ENCODE data around the gene EVA1C.
"Not testable (repeated sequence)": the region's sequence is repeated elsewhere in the genome, so short reads cannot be mapped to it uniquely, and the experiment has no call there.

EVA1C gene

GRCh38 chr21:32442566-32443318 lies 30.2 kb downstream of the EVA1C start:
- FAIRE-seq (no peak), DNase-seq (ENCODE audit: insufficient read length, low spot score) (no peak)
- TF ChIP-seq PAX5 (IDR thresholded peaks at IDR 0.05; ENCODE audit: insufficient read depth, low read length, severe bottlenecking) (no peak), TAF1 (IDR thresholded peaks at IDR 0.05; ENCODE audit: low read depth, low read length) (no peak), POLR2AphosphoS5 (IDR thresholded peaks at IDR 0.05; ENCODE audit: low read depth, low read length) (no peak), POU2F2 (IDR thresholded peaks at IDR 0.05; ENCODE audit: low read depth, low read length) (no peak), POLR2A (IDR thresholded peaks at IDR 0.05; ENCODE audit: low read depth, low read length) (no peak), SPI1 (IDR thresholded peaks at IDR 0.05; ENCODE audit: low read depth, low read length) (no peak)

GRCh38 chr21:32445101-32445500 lies 32.6 kb downstream of the EVA1C start:
- FAIRE-seq, result no peak
- DNase-seq (ENCODE audit: insufficient read length, low spot score), result no peak
- TF ChIP-seq PAX5 (IDR thresholded peaks at IDR 0.05; ENCODE audit: insufficient read depth, low read length, severe bottlenecking), result no peak
- no peak for TF ChIP-seq TAF1 (IDR thresholded peaks at IDR 0.05; ENCODE audit: low read depth, low read length)
- TF ChIP-seq POLR2A (IDR thresholded peaks at IDR 0.05; ENCODE audit: low read depth, low read length), result no peak
- no peak for TF ChIP-seq POU2F2 (IDR thresholded peaks at IDR 0.05; ENCODE audit: low read depth, low read length)
- TF ChIP-seq POLR2AphosphoS5 (IDR thresholded peaks at IDR 0.05; ENCODE audit: low read depth, low read length), result no peak
- no peak for TF ChIP-seq SPI1 (IDR thresholded peaks at IDR 0.05; ENCODE audit: low read depth, low read length)

- DNase-seq (ENCODE audit: insufficient read length, low spot score); FAIRE-seq: not testable (repeated sequence)
Measured at GRCh38 chr21:32446440-32446839, 33.9 kb downstream of the EVA1C start.

GRCh38 chr21:32447224-32447623 lies 34.7 kb downstream of the EVA1C start:
- FAIRE-seq, result no peak

DNA sequence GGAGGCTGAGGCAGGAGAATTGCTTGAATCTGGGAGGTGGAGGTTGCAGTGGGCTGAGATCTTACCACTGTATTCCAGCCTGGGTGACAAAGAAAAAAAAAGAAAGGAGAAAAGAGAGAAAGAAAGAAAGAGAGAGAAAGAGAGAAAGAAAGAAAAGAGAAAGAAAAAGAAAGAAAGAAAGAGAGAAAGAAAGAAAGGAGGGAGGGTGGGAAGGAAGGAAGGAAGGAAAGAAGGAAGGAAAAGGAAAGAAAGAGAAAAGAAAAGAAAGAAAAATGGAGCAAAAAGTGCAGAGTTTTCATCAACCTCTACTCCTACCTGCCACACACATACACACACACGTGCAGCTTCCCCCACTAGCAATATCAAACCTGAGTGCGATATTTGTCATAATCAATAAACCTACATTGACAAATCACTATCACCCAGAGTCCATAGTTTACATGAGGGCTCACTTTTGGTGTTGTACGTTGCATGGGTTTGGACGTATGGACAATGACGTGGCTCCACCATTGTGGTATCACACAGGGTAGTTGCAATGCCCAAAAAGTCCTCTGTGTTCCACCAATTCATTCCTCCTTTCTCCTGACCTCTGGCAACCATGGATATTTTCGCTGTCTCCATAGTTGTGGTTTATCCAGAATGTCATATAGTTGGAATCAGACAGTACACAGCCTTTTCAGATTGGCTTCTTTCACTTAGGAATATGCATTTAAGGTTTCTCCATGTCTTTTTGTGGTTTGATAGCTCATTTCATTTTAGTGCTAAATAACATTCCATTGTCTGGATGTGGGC lies 36.5 kb downstream of the EVA1C start:
- DNase-seq (ENCODE audit: insufficient read length, low spot score), result no peak
- no peak for TF ChIP-seq POLR2A (IDR thresholded peaks at IDR 0.05; ENCODE audit: low read depth, low read length)
- no peak for TF ChIP-seq POLR2AphosphoS5 (IDR thresholded peaks at IDR 0.05; ENCODE audit: low read depth, low read length)
- TF ChIP-seq SPI1 (IDR thresholded peaks at IDR 0.05; ENCODE audit: low read depth, low read length), result no peak
- TF ChIP-seq POU2F2 (IDR thresholded peaks at IDR 0.05; ENCODE audit: low read depth, low read length), result no peak
- TF ChIP-seq PAX5 (IDR thresholded peaks at IDR 0.05; ENCODE audit: insufficient read depth, low read length, severe bottlenecking), result no peak
- TF ChIP-seq TAF1 (IDR thresholded peaks at IDR 0.05; ENCODE audit: low read depth, low read length), result no peak
- no peak for FAIRE-seq

More at GRCh38 chr21:32447224-32447623, 34.7 kb downstream of the EVA1C start:
- DNase-seq (ENCODE audit: insufficient read length, low spot score), result no peak
- TF ChIP-seq TAF1 (IDR thresholded peaks at IDR 0.05; ENCODE audit: low read depth, low read length), result no peak
- TF ChIP-seq POLR2AphosphoS5 (IDR thresholded peaks at IDR 0.05; ENCODE audit: low read depth, low read length), result no peak
- TF ChIP-seq POLR2A (IDR thresholded peaks at IDR 0.05; ENCODE audit: low read depth, low read length), result no peak
- TF ChIP-seq POU2F2 (IDR thresholded peaks at IDR 0.05; ENCODE audit: low read depth, low read length), result no peak
- TF ChIP-seq SPI1 (IDR thresholded peaks at IDR 0.05; ENCODE audit: low read depth, low read length), result no peak

DNA sequence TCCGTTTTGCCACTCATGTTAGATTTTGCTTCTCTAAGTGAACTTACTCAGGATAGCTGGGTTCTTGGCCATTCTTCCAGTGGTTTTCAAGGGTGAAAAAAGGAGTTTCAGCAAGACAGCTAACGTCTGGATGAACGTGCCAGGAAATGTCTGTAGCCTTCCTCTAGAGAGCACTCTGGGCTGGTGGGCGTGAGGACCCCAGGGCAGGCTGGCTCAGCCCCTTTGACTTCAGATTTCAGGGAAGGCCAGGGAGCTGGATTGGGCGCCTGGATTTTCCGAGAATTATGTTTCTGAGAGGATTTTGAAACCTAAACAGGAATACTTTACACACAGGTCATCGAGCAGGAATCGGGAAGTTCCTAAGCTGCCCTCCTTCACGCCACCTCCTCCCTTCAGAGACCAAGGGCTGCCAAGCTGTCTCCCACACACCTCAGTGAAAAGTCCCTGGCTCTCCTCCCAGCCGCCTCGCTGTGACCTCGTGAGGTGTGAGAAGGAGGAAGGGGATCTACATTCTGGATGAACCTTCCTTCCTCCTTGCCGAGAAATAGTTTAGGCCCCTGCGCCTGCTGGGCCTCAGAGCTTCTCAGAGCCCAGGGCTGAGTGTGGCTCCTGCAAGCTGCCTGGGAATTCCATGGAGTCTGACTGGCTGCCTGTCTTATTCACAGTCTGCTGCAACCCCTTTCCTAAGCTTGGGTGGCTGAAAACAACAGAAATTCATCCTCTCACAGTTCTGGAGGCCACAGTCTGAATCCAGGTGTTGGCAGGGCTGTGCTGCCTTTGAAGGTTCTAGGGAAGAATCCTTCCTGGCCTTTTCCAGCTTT lies 38.6 kb downstream of the EVA1C start:
- not testable (repeated sequence) for FAIRE-seq; DNase-seq (ENCODE audit: insufficient read length, low spot score)

DNA sequence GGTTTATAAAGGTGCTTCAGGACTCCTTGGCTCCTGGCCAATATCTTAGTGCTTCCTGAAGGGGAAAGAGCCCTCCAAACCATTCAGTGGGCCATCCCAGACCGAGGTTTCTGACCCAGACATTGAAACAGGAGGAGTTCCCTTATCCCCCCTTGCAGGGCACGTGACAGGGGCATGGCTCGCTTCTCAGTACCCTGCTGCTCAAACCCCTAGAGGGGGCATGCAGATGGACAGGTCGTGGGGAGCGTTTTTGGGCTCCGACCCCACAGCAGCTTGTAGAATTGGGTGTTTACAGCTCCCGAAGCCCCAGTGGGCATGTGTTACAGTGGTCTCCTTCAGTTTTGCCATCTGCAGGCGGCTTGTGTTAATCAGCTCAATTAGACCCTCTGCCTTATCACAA lies 39.7 kb downstream of the EVA1C start:
- FAIRE-seq; DNase-seq (ENCODE audit: insufficient read length, low spot score): not testable (repeated sequence)

- FAIRE-seq, result no peak
- no peak for DNase-seq (ENCODE audit: insufficient read length, low spot score)
- TF ChIP-seq SPI1 (IDR thresholded peaks at IDR 0.05; ENCODE audit: low read depth, low read length) (no peak), POU2F2 (IDR thresholded peaks at IDR 0.05; ENCODE audit: low read depth, low read length) (no peak), PAX5 (IDR thresholded peaks at IDR 0.05; ENCODE audit: insufficient read depth, low read length, severe bottlenecking) (no peak), POLR2AphosphoS5 (IDR thresholded peaks at IDR 0.05; ENCODE audit: low read depth, low read length) (no peak), POLR2A (IDR thresholded peaks at IDR 0.05; ENCODE audit: low read depth, low read length) (no peak), TAF1 (IDR thresholded peaks at IDR 0.05; ENCODE audit: low read depth, low read length) (no peak)
Measured at GRCh38 chr21:32452641-32453040, 40.1 kb downstream of the EVA1C start.

GRCh38 chr21:32455548-32455947 lies 43.0 kb downstream of the EVA1C start:
- no peak for FAIRE-seq
- TF ChIP-seq POLR2AphosphoS5 (IDR thresholded peaks at IDR 0.05; ENCODE audit: low read depth, low read length) (no peak), SPI1 (IDR thresholded peaks at IDR 0.05; ENCODE audit: low read depth, low read length) (no peak), PAX5 (IDR thresholded peaks at IDR 0.05; ENCODE audit: insufficient read depth, low read length, severe bottlenecking) (no peak), POU2F2 (IDR thresholded peaks at IDR 0.05; ENCODE audit: low read depth, low read length) (no peak), TAF1 (IDR thresholded peaks at IDR 0.05; ENCODE audit: low read depth, low read length) (no peak), POLR2A (IDR thresholded peaks at IDR 0.05; ENCODE audit: low read depth, low read length) (no peak)
- DNase-seq (ENCODE audit: insufficient read length, low spot score), result no peak

DNA sequence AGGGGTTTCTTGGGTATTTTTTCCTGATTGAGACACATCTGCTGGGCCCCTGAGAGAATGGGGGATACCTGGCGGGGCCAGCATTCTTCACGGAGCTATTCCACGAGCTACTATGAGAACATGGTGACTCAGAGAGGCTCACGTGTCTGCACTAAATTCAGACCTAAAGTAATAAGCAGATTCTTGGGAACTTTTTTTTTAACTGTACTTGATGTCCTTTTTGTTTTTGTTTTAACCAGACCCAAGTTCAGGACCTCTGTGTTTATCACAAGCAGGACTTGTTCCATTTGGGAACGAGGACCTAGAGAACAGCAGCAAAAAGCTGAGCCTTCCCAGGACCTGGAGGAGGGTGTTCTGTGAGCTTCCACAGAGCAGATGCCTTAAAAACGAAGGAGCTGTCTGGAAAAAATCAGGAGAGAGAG lies 44.0 kb downstream of the EVA1C start:
- no peak for DNase-seq (ENCODE audit: insufficient read length, low spot score)
- no peak for FAIRE-seq
- no peak for TF ChIP-seq POLR2A (IDR thresholded peaks at IDR 0.05; ENCODE audit: low read depth, low read length)
- no peak for TF ChIP-seq POU2F2 (IDR thresholded peaks at IDR 0.05; ENCODE audit: low read depth, low read length)
- no peak for TF ChIP-seq TAF1 (IDR thresholded peaks at IDR 0.05; ENCODE audit: low read depth, low read length)
- no peak for TF ChIP-seq SPI1 (IDR thresholded peaks at IDR 0.05; ENCODE audit: low read depth, low read length)
- no peak for TF ChIP-seq PAX5 (IDR thresholded peaks at IDR 0.05; ENCODE audit: insufficient read depth, low read length, severe bottlenecking)
- no peak for TF ChIP-seq POLR2AphosphoS5 (IDR thresholded peaks at IDR 0.05; ENCODE audit: low read depth, low read length)
